Epithelial cell of esophagus (primary cell): ENCODE results near the gene HPSE2.

ENCODE experiments used
- DNase-seq: peaks from one replicate; pipeline ENCODE4 v3.0.0; 2010; ENCODE audit warnings: low read depth
- H3K4me3 ChIP-seq: 2 replicates; pipeline ENCODE4 v1.5.1; 2011; ENCODE audit warnings: mild to moderate bottlenecking, low read length, control low read depth
- TF ChIP-seq, protein P1 (sequence below): IDR thresholded peaks from 2 replicates; pipeline ENCODE4 v1.5.1; 2011; ENCODE audit warnings: low read depth, mild to moderate bottlenecking, low read length, control low read depth, inconsistent platforms; ENCODE audit not compliant: insufficient read depth; ENCODE audit errors: missing control alignments

HPSE2 gene

DNA sequence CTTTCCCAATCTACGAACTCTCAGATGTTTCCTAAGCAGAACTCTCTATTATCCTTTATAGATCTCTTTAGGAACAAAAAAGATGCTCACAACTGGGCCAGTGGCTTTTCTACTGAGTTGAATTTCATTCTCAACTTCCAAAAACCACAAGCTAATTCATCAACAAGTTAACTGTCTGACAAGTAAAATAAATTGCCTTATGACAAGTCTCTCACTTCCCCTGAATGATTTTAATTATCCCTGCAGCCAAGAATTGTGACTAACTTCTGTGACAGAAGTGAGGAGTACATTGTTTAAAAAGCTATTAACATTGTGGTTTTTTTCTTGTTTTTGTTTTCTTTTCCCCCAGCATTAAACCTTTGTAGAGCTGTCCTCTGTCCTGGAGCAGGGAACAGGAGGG lies 343.1 kb downstream of the HPSE2 start:
- TF ChIP-seq, protein P1, sequence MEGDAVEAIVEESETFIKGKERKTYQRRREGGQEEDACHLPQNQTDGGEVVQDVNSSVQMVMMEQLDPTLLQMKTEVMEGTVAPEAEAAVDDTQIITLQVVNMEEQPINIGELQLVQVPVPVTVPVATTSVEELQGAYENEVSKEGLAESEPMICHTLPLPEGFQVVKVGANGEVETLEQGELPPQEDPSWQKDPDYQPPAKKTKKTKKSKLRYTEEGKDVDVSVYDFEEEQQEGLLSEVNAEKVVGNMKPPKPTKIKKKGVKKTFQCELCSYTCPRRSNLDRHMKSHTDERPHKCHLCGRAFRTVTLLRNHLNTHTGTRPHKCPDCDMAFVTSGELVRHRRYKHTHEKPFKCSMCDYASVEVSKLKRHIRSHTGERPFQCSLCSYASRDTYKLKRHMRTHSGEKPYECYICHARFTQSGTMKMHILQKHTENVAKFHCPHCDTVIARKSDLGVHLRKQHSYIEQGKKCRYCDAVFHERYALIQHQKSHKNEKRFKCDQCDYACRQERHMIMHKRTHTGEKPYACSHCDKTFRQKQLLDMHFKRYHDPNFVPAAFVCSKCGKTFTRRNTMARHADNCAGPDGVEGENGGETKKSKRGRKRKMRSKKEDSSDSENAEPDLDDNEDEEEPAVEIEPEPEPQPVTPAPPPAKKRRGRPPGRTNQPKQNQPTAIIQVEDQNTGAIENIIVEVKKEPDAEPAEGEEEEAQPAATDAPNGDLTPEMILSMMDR: no peak
- H3K4me3 ChIP-seq: no peak overlapping the region
- no peak for DNase-seq

DNA sequence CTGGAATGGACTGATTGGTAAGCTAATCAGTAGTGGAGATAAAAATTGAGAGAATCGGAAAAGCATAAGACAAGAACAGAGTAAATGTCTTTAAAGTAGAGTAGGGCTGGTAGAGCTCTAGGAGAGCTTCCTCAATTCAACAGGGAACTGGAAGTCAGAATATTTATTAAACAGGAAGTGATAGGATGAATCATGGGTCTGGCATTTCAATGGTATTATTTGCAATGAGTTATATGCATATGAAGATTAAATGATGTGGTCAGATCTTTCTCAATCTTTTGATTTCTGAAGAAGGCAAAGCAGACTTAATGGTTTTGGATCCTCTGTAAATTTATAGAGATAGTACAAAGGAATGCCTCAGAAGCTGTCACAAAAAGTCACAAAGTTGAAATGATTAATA lies 349.0 kb downstream of the HPSE2 start:
- TF ChIP-seq, protein P1: no peak
- DNase-seq: peak; percentile 68

DNA sequence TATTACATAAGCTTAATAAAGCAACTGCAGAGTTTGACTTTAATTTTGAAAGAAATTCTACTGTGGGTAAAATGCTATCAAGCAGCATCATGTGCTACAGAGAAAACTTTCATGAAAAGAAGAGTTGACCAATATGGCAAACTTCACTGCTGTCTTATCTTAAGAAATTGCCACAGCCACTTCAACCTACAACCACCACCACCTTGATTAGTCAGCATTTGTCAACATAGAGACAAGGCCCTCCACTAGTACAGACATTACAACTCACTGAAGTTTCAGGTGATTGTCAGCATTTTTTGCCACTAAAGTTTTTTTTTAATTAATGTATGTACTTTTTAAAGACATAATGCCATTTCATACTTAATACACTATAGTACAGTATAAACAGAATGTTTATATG lies 350.3 kb downstream of the HPSE2 start:
- DNase-seq: peak; percentile 19
- H3K4me3 ChIP-seq: no peak overlapping the region
- TF ChIP-seq, protein P1: no peak

More for the DNA sequence above, 349.0 kb downstream of the HPSE2 start:
- no peak overlapping the region for H3K4me3 ChIP-seq

DNA sequence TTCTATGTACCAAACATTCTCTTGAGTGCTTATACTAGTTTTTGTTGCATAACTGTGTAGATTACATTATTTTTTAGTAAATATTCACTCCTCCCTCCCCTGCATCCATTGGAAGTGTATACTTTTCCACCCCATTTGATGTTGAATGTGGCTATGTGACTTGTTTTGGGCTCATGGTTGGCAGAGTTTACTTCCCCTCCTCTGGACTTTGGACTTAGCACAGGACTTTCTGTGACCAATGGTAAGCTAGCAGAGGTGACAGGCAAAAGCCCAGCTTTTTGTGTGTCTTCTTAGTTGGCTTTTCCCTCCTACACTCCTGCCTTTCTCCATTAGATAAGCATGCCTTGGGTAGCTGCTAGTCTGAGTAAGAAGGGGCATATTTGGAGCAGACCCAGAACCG lies 353.9 kb downstream of the HPSE2 start:
- H3K4me3 ChIP-seq: no peak overlapping the region
- TF ChIP-seq, protein P1: no peak
- no peak for DNase-seq

DNA sequence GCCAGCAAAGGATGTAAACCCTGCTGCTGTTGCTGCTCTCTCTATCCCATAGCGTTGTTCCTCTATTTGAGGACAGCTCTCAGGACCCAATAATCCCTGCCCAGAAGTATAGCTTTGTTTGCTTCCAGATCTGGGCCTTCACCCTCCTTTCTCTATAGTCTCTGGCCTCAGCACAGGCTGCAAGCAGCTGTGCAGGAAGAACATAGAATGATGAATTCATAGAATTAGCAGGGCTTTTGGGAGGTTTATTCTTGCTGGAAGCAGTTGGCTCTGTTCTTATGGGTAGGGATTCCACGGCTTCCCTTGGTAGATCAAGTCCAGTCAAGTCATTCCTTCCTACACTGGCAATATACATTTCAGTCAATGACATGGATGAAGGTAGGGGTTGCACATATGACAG lies 354.7 kb downstream of the HPSE2 start:
- DNase-seq: no peak
- H3K4me3 ChIP-seq: no peak overlapping the region
- TF ChIP-seq, protein P1: no peak

DNA sequence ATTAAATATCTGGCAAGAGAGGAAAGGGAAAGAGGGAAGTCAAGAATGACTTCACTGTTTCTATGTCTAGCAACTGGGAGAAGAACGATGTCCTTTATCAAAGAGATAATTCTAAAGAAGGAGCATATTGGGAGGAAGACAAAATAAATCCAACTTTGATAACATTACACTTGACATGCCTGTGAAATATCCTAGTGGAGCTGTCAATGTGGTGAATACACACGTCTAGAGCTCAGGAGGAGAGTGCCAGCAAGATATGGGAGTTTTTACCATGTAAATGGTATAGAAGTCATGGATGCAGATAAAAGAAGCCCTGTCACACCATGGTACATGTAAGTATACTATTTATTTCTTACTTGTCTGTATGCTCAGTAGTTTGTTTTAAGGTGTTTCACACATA lies 356.7 kb downstream of the HPSE2 start:
- TF ChIP-seq, protein P1: no peak
- DNase-seq: no peak
- H3K4me3 ChIP-seq: no peak overlapping the region

DNA sequence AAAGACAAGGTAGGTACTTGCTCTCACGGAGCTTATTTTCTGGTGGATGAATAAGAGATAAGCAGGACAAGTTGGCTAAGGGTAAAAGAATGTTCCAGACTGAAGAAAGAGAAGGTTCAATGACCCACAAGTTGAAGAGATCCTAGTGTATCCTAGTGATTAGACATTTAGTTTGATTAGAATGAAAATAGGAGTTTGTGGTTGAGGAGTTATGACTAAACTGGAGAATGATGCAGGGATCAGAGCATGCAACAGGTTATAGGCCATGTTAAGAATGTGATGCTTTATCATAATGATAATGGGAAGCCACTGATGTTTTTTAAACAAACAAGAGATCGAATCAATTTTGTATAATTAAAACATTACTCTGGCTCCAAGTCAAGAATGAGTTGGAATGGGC lies 357.2 kb downstream of the HPSE2 start:
- DNase-seq: no peak
- TF ChIP-seq, protein P1: no peak

More for the DNA sequence above, 357.2 kb downstream of the HPSE2 start:
- no peak overlapping the region for H3K4me3 ChIP-seq
